Measurements from ENCODE around the gene GTPBP10.
A peak's percentile ranks its signal among the peaks of the same experiment; 100 is the strongest.
"Not testable (repeated sequence)": the region's sequence is repeated elsewhere in the genome, so short reads cannot be mapped to it uniquely, and the experiment has no call there.

The GTPBP10 gene

GRCh38 chr7:90334193-90334843, 12.2 kb upstream of the GTPBP10 start:
- TF ChIP-seq, protein P1, sequence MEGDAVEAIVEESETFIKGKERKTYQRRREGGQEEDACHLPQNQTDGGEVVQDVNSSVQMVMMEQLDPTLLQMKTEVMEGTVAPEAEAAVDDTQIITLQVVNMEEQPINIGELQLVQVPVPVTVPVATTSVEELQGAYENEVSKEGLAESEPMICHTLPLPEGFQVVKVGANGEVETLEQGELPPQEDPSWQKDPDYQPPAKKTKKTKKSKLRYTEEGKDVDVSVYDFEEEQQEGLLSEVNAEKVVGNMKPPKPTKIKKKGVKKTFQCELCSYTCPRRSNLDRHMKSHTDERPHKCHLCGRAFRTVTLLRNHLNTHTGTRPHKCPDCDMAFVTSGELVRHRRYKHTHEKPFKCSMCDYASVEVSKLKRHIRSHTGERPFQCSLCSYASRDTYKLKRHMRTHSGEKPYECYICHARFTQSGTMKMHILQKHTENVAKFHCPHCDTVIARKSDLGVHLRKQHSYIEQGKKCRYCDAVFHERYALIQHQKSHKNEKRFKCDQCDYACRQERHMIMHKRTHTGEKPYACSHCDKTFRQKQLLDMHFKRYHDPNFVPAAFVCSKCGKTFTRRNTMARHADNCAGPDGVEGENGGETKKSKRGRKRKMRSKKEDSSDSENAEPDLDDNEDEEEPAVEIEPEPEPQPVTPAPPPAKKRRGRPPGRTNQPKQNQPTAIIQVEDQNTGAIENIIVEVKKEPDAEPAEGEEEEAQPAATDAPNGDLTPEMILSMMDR (IDR thresholded peaks at IDR 0.05; ENCODE audit: low read depth, low read length, missing control alignments): no peak
- H3K4me3 ChIP-seq (ENCODE audit: low read depth, low read length): no peak overlapping the region
- no peak for DNase-seq (ENCODE audit: low read depth)

DNA sequence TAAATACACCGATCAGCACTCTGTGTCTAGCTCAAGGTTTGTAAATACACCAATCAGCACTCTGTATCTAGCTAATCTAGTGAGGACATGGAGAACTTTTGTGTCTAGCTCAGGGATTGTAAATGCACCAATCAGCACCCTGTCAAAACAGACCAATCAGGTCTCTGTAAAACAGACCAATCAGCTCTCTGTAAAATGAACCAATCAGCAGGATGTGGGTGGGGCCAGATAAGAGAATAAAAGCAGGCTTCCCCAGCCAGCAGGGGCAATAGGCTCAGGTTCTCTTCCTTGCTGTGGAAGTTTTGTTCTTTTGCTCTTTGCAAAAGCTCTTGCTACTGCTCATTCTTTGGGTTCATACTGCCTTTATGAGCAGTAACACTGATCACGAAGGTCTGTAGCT, 11.6 kb upstream of the GTPBP10 start:
- DNase-seq (ENCODE audit: low read depth); H3K4me3 ChIP-seq (ENCODE audit: low read depth, low read length): not testable (repeated sequence)

GRCh38 chr7:90337106-90337505, 9.4 kb upstream of the GTPBP10 start:
- H3K4me3 ChIP-seq (ENCODE audit: low read depth, low read length): no peak overlapping the region
- DNase-seq (ENCODE audit: low read depth): no peak
- TF ChIP-seq, protein P1 (IDR thresholded peaks at IDR 0.05; ENCODE audit: low read depth, low read length, missing control alignments): no peak

GRCh38 chr7:90345016-90345415, 1.5 kb upstream of the GTPBP10 start:
- DNase-seq (ENCODE audit: low read depth): no peak
- TF ChIP-seq, protein P1 (IDR thresholded peaks at IDR 0.05; ENCODE audit: low read depth, low read length, missing control alignments): no peak
- H3K4me3 ChIP-seq (ENCODE audit: low read depth, low read length): no peak overlapping the region

DNA sequence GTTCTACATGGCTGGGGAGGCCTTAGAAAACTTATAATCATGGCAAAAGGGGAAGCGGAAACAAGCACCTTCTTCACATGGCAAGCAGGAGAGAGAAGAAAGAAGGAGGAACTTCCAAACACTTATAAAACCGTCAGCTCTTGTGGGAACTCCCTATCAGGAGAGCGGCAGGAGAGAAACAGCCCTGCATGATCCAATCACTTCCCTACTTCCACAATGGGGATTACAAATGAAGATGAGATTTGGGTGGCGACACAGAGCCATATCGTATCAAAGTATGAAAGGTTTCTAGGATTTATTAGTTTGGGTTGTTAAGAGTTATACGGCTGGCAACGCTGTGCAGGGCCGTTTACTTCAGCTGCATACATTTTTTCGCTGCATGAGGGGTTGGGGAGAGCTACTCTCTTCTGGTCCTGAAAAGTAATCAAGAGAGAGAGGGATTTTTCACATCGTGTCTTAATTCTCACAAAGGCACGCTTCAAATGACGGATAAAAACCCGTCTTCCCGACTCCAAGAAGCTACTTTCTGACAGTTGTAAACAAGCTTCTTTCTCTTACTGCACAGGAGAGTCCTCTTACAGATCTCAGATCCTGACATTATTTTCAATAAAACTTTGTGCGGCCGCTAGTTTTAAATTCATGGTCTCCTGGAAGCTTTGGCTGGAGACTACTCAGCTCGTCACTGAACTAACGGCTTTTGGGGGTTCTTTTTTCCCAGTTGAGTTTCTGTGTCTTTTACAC, 751 bp upstream of the GTPBP10 start:
- no peak for DNase-seq (ENCODE audit: low read depth)
- H3K4me3 ChIP-seq (ENCODE audit: low read depth, low read length): peak overlapping the region; percentile 79
- TF ChIP-seq, protein P1 (IDR thresholded peaks at IDR 0.05; ENCODE audit: low read depth, low read length, missing control alignments): no peak

- TF ChIP-seq, protein P1 (IDR thresholded peaks at IDR 0.05; ENCODE audit: low read depth, low read length, missing control alignments): no peak
- DNase-seq (ENCODE audit: low read depth): no peak
- H3K4me3 ChIP-seq (ENCODE audit: low read depth, low read length): peak overlapping the region; percentile 79
Measured at GRCh38 chr7:90347759-90348158, 1.2 kb downstream of the GTPBP10 start.

GRCh38 chr7:90349305-90349704, 2.8 kb downstream of the GTPBP10 start:
- DNase-seq (ENCODE audit: low read depth): no peak
- H3K4me3 ChIP-seq (ENCODE audit: low read depth, low read length): no peak overlapping the region
- TF ChIP-seq, protein P1 (IDR thresholded peaks at IDR 0.05; ENCODE audit: low read depth, low read length, missing control alignments): no peak

- DNase-seq (ENCODE audit: low read depth); H3K4me3 ChIP-seq (ENCODE audit: low read depth, low read length): not testable (repeated sequence)
Measured at GRCh38 chr7:90350032-90350431, 3.5 kb downstream of the GTPBP10 start.

All from GM12864 (cell line).